GM19452 (cell line): ENCODE results near the gene NUTF2.

ENCODE experiments used
- ATAC-seq: cut with Tn5 transposase; IDR thresholded peaks from one replicate; pipeline ENCODE4 v1.9.1; 2021; ENCODE audit not compliant: unreplicated experiment

NUTF2 gene

DNA sequence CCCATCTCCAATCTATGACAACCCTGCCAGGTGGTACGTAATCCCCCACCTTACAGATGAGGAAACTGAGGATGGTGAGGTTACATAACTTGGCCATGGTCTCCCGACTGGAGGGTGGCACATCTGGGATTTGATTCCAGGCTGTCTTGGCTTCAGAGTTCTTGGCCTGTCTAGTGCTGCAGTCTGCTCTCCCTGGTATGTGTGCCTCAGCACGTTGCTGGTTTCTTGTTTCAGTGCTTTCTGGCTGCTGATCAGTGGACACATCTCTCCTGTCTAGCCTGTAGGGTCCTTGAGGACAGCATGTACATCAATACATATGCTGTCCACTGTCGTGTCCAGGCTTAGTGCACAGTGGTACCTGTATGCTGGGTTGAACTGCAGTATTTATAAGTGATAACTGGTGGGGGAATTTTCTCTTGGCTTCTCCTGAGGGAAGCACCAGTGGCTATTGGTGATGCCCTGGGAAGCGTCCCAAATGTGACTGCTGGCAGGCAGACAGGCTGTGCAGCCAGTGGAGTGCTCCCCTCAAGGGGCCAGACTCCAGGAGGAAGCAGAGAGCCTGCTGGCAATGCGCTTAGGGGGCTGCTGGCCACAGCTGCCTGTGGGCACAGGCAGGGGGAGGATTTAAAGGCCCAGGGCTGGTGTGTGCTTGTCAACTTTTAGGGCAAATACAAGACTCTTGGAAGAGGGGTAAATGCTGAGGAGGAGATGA lies 70.6 kb downstream of the NUTF2 start:
- ATAC-seq: no peak

DNA sequence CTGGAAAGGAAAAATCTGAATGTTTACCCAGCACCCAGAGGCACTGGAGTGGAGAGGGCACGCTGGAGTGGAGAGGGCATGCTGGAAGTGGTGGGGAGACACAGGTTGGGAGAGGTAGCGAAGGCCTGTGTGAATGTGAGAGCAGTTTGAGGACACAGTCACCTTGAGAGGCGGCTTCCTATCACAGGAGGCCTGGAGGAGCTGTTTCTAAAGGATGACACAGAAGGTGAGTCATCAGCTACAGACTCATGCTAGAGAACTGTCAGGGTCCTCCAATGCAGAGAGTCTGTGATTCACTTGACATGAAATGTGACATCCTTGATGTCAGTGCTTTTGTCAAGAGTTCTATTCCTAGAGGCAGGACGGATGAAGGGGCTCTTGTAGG lies 71.1 kb downstream of the NUTF2 start:
- ATAC-seq: no peak

DNA sequence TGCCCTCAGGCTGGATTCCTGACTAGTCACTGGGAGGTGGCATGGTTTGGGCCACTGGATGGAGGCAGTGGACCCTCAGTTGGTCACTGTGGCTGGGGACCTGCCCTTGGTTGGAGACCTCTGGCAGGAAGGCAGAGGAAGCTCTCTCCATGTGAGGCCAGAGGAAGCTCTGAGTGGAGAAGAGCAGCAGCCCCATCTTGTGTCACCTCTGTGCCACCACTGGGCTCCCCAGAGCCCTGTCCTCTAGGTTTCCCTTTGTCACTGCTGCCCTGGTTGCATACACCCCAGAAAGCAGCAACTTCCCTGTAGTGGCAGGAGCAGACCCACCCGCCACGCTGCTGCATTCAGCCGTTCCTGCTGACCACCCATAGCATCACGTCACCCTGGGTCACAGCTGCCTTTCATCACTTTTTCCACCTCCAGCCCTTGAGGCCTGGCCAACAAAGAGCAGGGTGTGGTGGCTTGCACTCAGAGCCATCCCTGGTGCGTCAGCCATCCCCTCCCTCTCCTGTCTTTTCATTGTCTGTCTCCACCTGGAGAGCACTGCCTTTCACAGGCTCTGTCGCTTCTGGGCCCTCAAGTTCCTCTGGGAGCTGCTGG lies 73.0 kb downstream of the NUTF2 start:
- ATAC-seq: no peak
